Measurements from ENCODE around the gene SH3PXD2A.

SH3PXD2A gene

DNA sequence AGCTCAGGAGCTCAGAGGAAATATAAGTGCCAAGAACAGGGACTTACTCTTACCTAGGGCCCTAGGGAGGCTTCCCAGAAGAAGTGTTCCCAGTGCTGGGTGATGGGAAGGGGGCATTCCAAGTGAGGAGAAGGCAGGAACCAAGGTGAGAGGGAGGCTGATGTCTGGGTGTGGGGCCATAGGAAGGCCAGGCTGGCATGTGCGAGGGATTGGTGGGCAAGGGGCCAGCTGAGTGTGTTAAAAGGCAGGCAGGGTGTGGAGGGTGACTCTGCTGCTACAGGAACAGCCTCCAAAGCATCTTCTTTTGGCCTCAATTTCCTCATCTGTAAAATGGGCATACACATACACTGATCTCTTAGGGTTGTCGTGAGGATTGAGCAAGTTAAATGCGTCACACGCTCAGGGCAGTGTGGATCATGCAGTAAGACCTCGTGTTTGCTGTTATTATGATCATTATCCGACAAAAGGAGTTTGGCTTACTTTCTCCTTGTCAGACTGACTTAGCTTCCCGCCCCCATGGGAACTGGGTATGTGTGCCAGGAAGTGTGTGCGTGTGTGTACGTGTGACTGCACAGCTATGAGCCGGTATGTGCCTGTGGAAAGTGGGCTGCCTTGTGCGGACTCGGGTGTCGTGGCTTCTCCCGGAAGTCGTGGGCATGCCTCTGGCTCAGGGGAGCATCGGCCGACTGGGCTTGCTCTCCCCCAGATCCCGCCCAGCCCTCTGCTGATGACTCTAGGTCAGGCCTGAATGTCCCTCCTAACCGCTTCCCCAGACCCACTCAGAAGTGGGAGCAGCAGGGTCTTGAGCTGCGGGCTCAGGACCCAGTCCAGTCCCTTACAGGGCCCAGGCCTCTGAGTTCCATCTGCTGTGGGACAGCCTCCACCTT, 302.3 kb downstream of the SH3PXD2A start:
- DNase-seq = no peak

DNA sequence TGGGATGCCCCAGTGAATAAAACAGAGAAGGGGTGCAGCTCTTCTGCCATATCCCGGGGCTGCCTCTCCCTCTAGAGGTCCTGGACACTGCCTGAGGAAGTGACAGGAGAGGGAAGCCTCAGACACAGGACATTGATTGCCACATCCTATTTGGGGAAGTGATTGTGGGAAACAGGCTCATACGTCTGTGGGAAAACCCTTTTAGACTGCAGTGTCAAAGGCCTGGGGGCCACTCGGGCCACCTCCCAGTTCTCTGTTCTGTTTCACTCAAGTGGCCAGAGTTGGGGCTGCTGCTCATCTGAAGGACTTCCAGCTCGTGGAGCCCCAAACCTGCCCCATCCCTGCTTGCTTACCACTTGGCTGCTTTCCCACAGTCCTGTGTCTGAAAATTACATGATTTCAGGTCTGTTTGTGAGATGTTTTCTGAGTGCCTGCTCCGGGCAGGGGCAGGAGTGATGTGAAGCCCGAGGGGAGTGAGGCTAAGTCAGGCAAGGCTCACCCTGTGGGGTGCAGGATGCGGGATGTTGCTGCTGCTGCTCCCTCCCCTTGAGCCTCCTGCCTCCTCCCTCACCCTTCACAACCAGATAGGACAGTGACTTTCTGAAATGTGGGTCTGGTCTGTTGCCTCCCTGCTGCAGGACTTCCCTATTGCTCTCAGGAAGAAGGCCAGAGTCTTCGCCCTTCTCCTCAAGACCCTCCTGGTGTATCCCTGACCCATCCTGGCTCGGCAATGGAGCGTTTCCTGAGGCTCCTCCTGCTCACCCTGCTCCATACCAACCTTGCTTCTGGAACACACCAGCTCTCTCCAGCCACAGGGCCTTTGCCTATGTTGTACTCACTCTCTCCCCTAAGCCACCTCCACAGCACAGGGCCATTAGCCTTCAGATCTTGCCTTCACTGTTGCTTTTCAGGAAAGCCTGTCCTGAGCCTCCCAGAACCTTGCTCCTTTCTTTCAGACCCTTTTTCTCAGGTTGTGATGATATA, 303.5 kb downstream of the SH3PXD2A start:
- DNase-seq = no peak

DNA sequence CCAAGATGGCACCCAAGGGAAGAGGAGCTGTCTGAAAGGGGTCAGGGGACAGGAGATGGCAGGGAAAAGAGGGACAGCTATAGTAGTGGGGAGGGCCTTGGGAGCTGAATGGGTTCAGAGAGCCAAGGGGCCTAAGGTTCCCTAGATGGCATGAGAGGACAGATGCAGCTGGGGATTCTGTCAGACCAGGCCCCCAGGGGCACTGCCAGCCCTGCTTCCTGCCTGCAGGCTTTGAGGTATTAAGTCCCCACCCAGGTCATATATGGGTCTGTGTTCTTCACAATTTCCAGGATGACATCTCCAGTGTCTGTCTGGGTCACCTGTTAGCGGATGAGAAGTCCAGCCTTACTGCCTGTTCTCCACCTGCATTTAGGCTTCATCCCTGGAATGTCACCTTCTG, 305.1 kb downstream of the SH3PXD2A start:
- DNase-seq = no peak

DNA sequence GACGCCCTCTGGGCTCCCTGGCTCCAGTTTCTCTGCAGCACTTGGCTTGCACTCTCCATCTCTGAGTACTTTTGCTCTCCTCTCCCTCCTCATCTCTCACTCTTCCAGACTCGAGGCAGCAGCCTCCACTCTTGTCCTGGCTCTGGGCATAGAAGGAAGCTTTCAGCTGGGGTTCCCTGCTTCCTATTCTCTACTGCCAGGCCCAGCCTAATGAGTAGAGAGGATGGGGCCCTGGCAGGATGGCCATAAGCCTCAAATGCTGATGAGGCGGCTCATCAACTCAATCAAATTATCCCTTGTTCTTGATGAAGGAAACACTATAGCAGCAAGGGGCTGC, 306.1 kb downstream of the SH3PXD2A start:
- no peak for DNase-seq

DNA sequence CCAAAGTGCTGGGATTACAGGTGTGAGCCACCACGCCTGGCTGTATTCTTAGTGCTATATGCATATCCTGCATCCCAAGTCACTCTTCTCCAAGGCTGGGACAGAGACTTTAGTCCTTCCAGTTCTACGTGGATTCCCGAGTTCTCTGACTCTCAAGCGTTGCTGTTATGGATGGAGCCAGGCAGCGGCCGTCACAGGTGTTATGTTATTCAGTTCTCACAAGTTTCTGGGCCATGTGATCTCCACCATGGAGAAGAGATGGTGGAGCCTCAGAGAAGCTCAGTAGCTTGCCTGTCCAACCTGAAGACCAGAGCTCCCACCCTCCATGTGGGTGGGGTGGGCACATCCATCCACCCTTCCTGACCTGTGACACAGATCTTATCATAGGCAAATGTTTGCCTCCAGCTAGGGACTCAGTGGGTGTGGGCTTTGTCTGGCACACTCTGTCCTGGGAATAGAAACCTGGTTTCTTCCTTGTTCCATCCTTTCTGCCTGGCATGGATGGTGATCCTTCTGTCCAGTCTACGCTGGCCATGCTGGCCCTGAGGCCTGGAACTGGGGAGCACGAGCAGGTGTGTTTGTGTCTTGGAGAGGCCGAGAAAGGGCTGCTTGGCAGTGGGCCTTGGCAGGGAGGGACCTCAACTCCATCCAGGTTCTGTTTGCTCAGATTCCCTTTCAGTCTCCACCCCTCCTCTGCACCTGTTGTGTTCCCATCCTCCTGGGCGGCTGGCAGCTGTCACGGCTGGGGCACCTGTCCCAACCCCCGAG, 306.6 kb downstream of the SH3PXD2A start:
- DNase-seq = no peak

DNA sequence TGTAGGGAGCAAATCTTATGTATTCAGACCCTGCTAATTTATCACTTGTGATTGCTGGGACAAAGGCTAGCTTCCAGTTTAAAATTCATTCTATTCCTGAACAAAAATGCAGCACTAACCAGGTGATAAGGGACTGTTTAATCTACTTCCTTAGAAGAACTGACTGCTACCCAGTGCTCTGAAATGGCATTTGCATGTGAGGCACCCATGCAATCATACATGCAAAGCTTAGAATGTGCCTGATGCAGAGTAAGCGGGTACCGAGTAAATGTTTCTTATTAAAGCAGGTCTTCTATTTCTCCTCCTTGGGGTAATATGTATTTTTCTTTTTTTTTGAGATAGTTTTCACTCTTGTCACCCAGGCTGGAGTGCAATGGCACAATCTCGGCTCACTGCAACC, 307.4 kb downstream of the SH3PXD2A start:
- DNase-seq = no peak

DNA sequence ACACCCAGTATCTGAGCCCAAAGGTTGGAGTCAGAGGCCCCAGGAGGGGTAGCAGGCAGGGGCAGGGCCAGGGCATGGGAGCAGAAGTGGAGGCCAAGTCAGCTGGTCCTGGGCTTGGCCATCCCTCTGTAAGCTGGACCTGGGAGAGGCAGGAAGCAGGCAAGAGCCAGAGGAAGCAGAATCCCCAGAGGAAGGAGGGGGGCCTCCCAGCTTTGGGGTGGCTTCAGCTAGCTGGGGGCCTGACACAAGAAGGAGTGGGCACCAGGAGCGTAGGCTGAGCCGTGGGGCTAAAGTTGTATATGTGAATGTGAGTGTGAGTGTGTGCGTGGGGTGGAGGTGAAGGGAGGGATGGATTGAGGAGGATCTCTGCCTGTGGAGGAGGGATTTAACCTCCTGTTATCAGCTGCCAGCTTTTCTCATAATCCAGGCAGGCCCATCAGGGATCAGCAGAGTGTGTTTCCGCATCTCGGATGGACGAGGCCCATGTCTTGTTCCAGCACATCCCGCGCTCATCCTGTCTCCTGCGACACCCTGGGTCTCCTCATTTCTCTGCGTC, 307.9 kb downstream of the SH3PXD2A start:
- no peak for DNase-seq

DNA sequence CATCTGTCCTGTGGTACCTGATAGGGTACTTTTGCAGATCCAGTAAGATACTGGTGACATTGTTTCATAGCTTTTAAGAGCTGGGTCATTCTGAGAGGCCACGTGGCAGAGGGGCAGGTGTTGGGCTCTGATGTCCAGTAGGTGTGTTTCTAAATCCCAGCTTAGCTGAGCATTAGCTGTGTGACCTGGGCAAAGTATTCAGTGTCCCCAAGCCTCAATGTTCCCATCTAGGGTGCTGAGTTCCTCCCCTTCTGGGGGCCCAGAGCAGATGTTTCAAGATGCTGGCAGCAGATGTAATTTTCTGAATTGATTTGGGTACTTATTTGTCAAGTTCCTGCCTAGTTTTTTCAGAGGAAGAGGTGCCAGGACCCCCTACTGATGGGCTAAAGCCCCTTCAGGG, 309.0 kb downstream of the SH3PXD2A start:
- DNase-seq = no peak

DNA sequence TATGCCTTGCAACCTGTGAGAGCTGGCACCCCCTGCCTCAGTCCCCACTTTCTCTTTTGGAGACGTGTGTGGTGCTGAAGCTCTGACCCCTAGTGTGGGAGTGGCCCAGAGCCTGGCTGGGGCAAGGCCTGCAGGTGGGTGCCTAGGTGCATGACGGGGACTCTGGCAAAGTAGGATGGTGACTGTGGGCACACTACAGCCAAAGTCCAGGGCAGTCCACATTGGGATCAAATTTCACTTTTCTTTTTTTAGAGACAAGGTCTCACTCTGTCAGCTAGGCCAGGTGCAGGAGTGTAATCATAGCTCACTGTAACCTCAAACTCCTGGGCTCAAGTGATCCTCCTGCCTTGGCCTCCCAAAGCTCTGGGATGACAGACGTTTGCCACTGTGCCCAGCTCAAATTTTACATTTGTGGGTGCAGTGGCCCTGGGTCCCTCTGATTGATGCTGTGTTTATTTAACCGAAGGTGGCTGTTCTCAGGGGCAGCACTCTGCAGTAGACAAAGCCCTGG, 309.6 kb downstream of the SH3PXD2A start:
- no peak for DNase-seq

DNA sequence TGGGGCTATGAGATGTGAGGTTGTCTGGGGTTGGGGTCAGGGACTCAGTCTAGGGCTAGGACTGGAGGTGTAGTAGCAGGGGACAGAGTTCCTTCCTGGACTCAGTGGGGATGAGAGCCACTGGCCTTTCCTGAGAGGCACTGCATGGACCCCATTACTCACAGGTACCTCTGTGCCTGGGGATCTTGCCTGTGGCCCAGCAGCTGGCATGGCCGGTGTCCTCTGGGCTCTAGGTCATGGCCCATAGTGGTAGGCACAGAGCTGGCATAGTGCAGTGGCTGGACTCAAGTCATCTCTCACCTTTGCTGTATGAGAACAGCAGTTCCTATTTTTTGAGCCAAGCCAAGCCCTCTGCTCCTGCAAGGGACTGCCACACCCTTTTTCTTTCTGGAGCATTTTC, 310.0 kb downstream of the SH3PXD2A start:
- no peak for DNase-seq

DNA sequence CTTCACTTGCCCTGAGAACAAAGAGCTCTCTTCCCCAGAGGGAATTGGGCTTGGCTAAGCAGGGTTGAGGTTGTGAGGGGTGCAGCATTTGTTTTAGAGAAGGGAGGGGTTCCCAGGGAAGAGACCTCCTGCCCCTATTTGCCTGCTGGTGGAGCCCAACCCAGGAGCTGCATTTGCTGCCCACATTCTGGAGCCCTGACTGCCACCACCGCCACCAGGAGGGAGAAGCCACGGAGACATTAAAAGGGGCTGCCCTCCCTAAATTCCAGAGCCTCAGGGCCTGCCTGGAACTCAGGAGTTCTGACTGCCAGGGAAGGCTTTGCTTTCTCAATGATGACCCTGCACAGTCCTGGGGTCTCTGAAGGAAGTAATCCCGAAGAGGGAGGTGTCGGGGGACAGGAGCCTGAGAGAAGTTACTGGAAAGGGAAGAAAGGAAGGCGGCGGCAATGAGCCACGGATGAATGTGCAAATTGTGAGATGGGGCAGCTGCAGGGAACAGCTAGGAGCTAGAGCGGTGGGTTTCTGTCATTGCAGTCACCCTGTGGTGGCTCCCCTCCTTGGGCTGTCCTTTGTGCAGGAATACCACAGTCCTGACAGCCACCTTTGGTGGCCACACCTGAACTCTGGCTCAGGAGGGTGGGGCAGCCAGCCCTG, 310.6 kb downstream of the SH3PXD2A start:
- DNase-seq = no peak
